RCC 7860 (cell line): ENCODE measurements around the gene AGMO.
"Not testable (repeated sequence)": the region's sequence is repeated elsewhere in the genome, so short reads cannot be mapped to it uniquely, and the experiment has no call there.

Experiments used
- DNase-seq: peaks from one replicate; pipeline ENCODE4 v3.0.0-alpha.2; 2015; ENCODE audit warnings: low spot score
- FAIRE-seq: peaks from 2 replicates; lab custom pipeline; 2012; peaks lifted over from hg19 to GRCh38; lab: Jason Lieb, UNC

AGMO gene

DNA sequence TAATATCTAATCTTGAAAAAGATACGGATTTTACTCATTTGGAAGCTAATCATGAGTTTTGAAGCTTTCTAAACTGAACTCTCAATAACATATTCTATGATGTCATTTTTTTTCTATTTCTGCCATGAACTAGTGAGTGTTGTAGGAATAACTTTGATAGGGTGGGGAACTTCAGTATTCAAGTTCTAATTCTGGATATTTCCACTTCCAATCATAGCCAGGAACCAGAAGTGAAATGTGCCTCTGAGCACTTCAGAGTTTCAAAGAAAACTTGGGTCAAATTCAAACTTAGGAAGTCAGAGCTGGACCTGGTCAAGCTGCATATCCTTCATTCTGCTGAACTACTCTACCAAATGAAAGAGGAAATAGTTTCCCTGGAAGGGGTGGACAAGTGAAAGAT lies 847 bp downstream of the AGMO start:
- DNase-seq = no peak
- FAIRE-seq = no peak

DNA sequence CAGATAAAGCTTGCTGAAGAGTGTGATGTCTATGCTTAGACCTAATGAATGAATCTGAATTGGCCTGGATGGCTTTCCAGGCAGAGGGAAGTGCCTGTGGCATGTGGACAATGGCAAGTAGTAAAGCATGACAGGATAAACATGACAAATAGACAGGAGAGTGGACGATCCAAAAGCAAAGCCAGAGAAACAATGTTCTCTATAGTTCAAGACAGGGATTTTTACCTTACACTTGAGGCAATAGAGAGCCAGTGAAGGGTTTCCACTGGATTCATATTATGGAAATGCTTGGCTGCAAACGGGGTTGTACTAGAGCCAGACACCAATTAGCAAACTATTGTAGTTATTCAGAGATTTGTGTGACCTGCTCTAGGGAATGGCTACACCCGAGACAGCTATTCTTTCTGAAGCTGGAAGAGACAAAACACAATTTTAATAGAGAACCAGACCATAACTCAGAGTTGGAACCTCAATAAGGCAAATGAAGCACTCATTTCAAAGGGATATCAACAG lies 2.3 kb downstream of the AGMO start:
- FAIRE-seq = no peak
- no peak for DNase-seq

DNA sequence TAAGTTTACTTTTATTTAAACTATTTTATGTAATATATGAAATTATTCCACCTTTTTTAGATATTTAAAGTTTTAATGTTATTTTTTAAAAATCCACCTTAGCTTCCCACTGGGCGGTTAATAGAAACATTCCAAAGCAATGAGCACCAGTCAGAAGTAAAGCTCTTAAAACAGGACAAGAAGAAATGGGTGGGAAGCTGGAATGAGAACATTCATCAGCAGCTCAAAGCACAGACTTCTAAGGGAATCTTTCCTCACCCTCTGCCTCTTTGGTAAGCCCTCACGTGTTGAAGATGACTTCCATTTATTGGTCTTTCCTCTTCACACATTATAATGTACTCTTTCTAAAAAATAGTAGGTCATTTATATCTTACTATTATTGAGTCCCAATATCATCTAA lies 3.1 kb downstream of the AGMO start:
- DNase-seq (peak; percentile 48), FAIRE-seq (no peak)

GRCh38 chr7:15557686-15558085 lies 4.1 kb downstream of the AGMO start:
- DNase-seq (peak; percentile 19), FAIRE-seq (no peak)

DNA sequence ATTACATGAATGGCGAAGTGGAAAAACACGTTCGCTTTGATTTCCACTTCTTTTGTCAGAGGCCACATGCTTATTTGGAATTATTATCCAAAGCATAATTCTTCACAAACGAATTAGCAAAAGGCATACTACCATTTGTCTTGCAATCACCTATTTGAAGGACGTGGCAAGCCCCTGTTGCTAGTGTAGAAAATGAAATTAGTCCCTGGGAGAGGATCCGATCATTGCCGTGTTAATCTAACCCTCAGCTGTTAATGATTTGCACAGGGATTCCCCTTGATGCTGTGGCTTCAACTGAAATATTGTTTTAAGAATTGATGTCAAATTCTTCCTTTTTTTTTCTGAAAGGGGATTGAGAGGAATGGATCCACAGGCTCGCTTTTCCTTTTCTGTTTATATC lies 4.6 kb downstream of the AGMO start:
- DNase-seq (peak; percentile 69), FAIRE-seq (peak; percentile 93)

- DNase-seq (peak; percentile 14), FAIRE-seq (no peak)
Measured at GRCh38 chr7:15556339-15557105, 5.3 kb downstream of the AGMO start.

GRCh38 chr7:15555381-15555859 lies 6.4 kb downstream of the AGMO start:
- FAIRE-seq (no peak), DNase-seq (peak; percentile 18)

GRCh38 chr7:15554744-15555143 lies 7.1 kb downstream of the AGMO start:
- FAIRE-seq (no peak), DNase-seq (no peak)

- DNase-seq = peak; percentile 72
- FAIRE-seq = peak; percentile 66
Measured at GRCh38 chr7:15554081-15554480, 7.7 kb downstream of the AGMO start.

DNA sequence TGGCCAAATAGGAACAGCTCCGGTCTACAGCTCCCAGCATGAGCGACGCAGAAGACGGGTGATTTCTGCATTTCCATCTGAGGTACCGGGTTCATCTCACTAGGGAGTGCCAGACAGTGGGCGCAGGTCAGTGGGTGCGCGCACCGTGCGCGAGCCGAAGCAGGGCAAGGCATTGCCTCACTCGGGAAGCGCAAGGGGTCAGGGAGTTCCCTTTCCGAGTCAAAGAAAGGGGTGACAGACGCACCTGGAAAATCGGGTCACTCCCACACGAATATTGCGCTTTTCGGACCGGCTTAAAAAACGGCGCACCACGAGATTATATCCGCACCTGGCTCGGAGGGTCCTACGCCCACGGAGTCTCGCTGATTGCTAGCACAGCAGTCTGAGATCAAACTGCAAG lies 14.5 kb downstream of the AGMO start:
- FAIRE-seq, DNase-seq: not testable (repeated sequence)

DNA sequence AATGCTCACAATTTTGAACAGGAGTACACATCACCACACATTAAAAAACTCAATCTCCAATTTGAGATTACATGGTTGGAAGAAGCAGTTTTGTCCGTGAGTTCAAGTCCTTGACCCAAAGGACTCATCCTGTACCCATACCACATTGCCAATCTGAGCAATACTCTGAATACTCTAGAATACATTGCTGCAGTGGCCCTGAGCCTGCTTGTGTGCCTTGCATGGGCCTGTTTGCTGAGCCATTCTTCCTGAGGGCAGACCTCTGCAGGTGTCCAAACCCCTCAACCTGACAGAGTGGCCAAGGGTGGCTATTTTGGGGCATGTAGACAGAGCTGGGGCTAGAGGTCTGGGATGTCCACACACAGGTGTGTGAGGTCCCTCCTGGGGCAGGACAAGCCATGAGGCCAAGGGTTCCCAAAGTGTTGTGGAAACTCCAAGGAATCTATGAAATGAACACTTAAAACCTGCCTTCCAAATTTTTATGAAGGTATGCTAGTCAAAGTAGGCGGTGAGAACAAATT lies 15.5 kb downstream of the AGMO start:
- no peak for FAIRE-seq
- no peak for DNase-seq

- DNase-seq (no peak), FAIRE-seq (no peak)
Measured at GRCh38 chr7:15544050-15544449, 17.8 kb downstream of the AGMO start.

GRCh38 chr7:15543256-15543655 lies 18.6 kb downstream of the AGMO start:
- no peak for DNase-seq
- no peak for FAIRE-seq

DNA sequence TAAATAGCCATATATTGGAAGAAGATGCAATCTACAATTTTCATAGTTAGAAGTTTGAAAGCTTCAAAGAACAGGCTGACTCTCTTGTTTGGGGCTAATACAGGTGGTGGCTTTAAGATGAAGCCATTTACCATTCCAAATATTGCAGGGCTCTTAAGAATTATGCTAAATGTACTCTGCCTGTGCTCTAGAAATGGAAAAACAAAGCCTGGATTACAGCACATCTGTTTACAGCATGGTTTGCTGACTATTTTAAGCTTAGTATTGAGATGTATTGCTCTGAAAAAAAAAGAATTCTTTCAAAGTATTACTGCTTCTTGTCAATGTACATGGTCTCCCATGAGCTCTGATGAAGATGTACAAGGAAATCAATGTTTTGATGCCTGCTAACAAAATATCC lies 34.2 kb downstream of the AGMO start:
- FAIRE-seq = no peak
- no peak for DNase-seq

- no peak for FAIRE-seq
Measured at GRCh38 chr7:15525652-15526263, 36.1 kb downstream of the AGMO start.

GRCh38 chr7:15524077-15524476 lies 37.7 kb downstream of the AGMO start:
- DNase-seq (no peak), FAIRE-seq (peak; percentile 69)

More at GRCh38 chr7:15525652-15526263, 36.1 kb downstream of the AGMO start:
- DNase-seq = no peak

GRCh38 chr7:15517865-15518264 lies 44.0 kb downstream of the AGMO start:
- not testable (repeated sequence) for DNase-seq, FAIRE-seq

DNA sequence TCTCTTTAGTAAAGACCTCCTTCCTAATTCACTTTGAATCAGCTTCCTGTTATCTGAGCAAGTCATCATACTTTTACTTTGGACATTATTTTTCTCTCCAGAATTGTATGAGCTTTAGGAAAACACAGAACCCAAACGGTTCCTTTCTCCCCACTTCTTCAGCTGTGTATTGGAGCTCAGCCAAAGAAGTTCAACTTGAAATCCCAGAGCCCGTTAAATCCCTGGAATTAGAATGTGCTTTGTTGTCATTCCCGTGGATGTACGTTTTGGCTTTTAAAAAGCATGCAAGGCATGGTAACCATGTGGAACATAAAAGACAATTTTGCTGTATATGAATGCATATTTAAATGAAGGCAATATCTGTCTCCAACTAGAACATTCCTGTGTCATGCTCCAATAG lies 46.6 kb downstream of the AGMO start:
- FAIRE-seq = no peak

DNA sequence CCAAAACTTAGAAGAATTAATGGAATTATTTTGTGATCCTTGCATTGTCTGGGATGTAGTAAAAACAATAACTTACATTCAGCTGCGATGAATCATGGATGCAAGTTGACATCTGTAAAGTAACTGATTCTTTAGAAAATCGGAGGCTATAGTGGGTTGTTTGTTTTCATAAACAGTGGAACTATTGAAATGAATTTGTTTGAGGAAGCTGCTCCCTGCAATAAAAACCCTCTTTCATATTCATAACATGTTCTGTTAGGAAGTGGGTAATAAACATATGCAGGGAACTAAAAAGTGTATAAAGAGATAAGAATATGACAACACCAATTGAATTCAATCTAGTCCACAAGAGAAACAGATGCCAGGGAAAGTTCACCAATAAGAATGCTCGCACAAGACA lies 53.6 kb downstream of the AGMO start:
- no peak for DNase-seq
- no peak for FAIRE-seq

More for the DNA sequence above, 46.6 kb downstream of the AGMO start:
- DNase-seq = no peak

- no peak for FAIRE-seq
- no peak for DNase-seq
Measured at GRCh38 chr7:15507708-15508107, 54.1 kb downstream of the AGMO start.

DNA sequence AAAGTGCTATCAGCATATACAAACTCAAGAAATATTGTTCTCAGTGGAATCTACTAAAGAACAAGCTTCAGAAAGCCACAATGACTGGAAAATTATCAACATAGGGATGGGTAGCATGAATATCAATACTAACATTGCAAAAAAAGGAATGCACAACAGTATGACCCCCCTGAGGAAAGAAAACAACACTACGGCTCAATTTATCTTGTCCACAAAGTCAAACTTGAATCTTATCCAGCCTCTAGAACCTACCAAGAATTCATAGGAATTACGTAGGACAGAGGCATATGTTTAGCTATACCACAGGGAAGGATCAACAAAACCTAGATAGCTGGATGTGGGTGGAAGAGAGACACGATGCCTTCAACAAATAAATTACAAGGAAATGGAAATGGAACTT lies 54.6 kb downstream of the AGMO start:
- DNase-seq = no peak
- FAIRE-seq = no peak

DNA sequence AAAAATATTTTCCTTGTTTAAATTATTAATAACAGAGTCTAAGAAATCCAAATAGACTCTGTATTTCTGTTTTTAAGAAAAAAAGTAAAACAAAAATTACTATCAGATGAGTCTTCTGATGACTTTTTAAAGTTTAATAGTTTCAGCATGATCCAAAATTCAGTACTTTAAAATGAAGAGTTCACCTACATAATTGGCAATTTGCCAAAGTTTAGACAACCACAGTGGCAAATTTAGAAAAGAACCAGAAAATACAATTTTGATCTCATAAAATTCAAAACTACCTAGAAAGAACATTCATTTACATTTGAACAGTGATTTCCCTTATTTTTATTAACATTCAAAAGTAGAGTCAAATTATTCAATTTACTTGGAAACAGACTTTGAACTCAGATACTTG lies 56.1 kb downstream of the AGMO start:
- FAIRE-seq = peak; percentile 40

More for the DNA sequence above, 56.1 kb downstream of the AGMO start:
- no peak for DNase-seq
